Measurements from ENCODE around the gene PRR15.

GRCh38 chr7:29565982-29566746, 2.5 kb downstream of the PRR15 start:
- no peak for TF ChIP-seq POLR2A (IDR thresholded peaks at IDR 0.05)
- TF ChIP-seq EP300 (IDR thresholded peaks at IDR 0.05), result no peak

Measured in stomach (tissue), 4 donors.